Measurements from ENCODE around the gene CEACAM18.
"Not testable (repeated sequence)": the region's sequence is repeated elsewhere in the genome, so short reads cannot be mapped to it uniquely, and the experiment has no call there.

CEACAM18 gene

DNA sequence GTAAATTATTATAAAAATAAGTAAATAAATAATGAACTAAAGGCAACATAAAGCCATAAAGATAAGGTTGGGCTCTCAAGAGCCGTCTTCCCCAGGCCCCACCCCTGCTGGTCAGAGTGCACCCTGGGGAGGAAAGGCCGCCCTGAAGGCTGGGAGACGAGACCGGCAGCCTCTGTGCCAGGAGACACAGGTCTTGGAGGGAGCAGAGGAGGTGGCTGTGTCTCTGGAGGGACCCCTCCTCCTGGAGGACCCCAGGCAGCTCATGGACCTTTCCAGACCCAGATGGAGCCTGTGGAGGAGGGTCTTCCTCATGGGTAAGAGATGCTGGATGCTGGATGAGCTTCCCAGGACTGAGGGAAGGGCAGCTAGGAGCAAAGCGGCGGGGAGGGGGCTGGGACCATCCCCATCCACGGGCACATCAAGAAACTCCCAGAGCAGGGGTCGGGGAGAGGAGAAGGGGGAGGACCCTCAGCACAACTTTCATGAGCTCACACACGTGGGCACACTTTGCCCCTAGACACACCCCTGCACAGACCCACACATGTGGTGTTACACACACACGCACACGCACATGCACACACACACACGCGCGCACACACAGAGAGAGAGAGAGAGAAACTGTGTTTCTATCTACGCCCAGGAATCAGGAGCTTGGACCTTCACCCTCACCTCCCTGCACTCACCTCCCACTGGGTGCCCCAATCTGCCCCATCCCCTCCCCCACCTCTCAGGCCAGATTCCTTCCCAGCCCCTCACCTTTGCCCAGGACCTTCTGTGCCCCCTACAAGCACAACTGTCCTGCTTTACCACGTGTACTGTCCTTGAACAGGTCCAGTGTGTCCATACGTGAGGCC, at the start of gene CEACAM18:
CEACAM18 (plus strand) TSS at position 159 of the 854 bp plus-strand sequence.
- in situ Hi-C loops (cut with HindIII; ENCODE audit: low sequenced_read_pairs) = no loop called here

GRCh38 chr19:51430221-51430620, 48.1 kb upstream of the CEACAM18 start:
- in situ Hi-C loops (cut with HindIII; ENCODE audit: low sequenced_read_pairs) = no loop called here

DNA sequence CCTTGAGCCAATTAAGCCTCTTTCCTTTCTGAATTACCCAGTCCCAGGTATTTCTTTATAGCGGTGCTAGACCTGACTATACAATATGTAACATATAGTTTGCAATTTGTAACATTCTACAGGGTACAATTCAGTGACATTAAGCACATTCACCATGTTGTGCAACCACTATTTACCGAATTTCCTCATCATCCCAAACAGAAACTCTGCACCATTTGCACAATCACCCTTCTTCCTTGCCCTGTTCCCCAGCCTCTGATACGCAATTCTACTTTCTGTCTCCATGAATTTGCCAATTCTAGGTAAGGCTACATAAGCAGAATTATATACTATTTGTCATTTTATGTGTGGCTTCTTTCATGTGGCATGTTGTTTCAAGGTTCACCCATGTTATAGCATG, 47.2 kb upstream of the CEACAM18 start:
- in situ Hi-C loops (cut with HindIII; ENCODE audit: low sequenced_read_pairs) = no loop called here

- in situ Hi-C loops (cut with HindIII; ENCODE audit: low sequenced_read_pairs) = no loop called here
These were observed 45.3 kb upstream of the CEACAM18 start for GRCh38 chr19:51433043-51433442.

GRCh38 chr19:51434456-51434855, 43.9 kb upstream of the CEACAM18 start:
- in situ Hi-C loops (cut with HindIII; ENCODE audit: low sequenced_read_pairs) = no loop called here

DNA sequence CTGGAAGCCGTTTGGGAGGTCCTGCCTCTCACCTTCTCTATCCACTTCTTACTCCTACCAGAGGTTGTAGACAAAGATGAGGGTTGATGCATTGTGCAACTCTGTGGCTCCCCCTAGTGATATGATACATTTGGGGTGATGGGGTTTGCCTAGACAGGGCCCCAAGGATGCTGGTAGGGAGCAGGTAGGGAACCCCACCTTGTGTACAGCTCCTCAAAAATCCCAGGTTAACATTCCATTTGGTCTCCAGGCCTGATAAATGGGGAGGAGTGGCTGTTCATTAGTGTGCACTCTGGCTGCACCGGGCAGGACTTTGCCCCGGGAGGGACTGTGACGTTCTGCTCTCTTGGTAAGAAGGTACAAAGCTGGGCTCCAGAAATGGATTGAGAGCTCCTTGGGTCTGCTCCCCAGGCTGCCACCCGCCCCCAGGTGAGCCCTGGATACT, 39.3 kb upstream of the CEACAM18 start:
- in situ Hi-C loops (cut with HindIII; ENCODE audit: low sequenced_read_pairs) = no loop called here

DNA sequence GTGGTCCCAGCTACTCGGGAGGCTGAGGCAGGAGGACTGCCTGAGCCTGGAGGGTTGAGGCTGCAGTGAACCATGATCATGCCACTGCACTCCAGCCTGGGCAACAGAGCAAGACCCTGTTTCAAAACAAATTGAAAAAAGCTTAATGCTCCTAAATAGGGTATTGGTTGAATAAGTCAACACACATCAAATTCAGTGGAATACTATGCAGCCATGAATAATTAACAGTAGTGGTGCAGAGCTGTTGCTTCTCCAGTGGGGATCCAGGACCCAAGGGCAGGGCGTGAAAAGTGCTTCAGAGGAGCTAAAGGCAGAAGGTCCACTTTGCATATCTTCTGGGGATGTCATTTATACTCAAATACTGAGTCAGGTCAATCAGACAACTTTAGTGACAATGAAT, 38.3 kb upstream of the CEACAM18 start:
- in situ Hi-C loops (cut with HindIII; ENCODE audit: low sequenced_read_pairs) = no loop called here

GRCh38 chr19:51440846-51441409, 37.4 kb upstream of the CEACAM18 start:
- in situ Hi-C loops (cut with HindIII; ENCODE audit: low sequenced_read_pairs) = no loop called here

DNA sequence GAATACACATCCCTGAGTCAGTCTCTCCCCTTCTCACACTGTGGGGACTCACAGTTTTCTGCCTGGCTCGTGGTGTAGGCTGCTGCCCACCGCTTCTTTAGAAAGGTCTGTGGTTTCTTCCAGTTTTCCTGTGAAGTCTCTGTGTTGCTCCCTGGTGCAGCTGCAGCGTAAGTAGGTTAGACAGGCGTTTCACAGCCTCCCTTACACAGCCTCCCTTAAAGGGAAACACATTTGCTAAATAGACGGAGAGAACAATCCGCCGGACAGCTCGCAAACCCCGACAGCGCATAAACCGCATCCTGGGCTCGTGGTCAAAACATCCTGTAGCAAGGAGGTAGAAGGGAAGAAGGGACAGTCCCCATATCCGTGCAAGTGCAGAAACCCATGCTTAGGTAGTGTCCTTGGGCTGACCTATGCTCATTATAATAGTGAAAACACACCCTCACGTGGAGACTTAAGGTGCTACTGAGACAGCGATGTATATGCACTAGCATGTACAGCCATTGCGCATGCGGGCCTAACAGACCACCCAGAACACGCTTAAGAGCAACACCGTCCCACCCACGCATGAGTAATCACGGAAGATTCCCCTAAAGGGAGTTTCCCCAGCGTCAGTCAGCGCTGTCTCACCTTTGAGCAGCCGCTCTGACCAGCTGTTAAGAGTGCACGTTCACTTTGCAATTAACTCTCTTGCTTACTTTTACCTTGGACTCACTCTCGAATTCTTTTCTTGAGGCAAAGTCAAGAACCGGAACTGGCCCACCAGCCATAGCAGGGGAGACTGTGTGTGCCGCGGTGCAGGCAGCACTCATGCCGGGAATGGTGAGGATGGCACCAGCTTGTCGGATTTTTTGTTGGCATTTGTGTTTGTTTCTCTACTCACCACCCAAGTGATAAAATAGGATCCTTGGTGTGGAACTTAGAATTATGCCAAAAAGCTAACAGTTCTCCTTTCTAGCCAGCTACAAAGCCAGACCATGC, 36.6 kb upstream of the CEACAM18 start:
- in situ Hi-C loops (cut with HindIII; ENCODE audit: low sequenced_read_pairs) = no loop called here

GRCh38 chr19:51447510-51447909, 30.8 kb upstream of the CEACAM18 start:
- in situ Hi-C loops (cut with HindIII; ENCODE audit: low sequenced_read_pairs) = not testable (repeated sequence)

DNA sequence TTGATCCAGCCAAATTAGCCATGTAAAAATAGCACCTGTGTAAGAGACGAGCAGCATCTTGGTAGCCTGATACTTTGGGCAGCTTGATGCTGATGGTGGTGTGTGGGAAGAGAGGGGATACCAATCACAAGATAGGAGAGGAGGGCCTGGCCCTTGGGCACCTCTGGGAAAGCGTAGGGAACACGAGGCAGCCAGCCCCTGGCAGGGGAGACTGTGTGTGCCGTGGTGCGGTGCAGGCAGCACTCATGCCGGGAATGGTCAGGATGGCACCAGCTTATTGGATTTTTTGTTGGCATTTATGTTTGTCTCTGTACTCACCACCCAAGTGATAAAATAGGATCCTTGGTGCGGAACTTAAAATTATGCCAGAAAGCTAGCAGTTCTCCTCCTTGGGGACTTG, 30.3 kb upstream of the CEACAM18 start:
- in situ Hi-C loops (cut with HindIII; ENCODE audit: low sequenced_read_pairs) = no loop called here

DNA sequence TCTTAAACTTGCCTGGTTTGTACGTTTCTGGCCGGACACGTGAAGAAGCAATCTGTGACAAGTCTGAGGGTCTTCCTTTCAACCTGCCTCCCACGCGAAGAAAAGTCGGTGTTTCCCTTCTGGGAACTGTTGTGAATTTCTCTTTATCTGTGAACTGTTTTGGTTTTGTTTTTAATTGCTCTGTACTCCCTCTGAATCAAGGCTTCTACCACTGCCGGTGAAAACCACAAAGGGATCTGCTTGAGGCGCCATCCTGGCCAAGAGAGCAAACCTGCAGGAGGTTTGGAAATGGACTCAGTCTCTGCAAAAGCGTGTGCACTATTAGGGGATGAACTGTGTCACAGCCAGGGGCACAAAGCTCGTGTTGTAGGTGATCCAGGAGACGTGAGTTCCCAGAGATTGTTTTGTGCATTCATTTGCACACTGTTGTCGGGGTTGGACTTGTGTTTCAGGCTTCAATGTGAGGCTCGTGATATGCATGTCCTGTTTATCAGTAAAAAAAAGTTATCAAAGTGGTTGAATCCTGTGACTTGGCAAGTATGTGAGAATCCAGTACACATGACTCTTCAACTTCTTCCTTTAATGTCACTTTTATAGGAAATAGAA, 29.8 kb upstream of the CEACAM18 start:
- in situ Hi-C loops (cut with HindIII; ENCODE audit: low sequenced_read_pairs) = no loop called here

DNA sequence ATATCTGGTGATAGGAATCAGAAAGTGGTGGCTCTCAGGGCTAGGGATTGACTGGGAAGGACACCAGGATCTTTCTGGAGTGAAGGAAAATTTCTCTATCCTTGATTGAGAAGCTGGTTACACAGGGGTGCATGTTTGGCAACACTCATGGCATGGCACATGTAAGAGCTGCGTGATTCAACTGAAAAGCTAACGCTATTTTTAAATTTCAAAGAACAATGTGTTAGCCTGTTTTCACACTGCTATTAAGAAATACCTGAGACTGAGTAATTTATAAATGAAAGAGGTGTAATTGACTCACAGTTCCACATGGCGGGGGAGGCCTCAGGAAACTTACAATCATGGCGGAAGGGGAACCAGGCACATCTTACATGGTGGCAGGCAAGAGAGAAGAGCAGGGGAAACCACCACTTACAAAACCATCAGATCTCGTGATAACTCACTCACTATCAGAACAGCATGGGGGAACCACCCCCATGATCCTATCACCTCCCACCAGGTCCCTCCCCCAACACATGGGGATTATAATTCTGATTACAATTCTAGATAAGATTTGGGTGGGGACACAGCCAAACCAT, 27.5 kb upstream of the CEACAM18 start:
- in situ Hi-C loops (cut with HindIII; ENCODE audit: low sequenced_read_pairs) = no loop called here

DNA sequence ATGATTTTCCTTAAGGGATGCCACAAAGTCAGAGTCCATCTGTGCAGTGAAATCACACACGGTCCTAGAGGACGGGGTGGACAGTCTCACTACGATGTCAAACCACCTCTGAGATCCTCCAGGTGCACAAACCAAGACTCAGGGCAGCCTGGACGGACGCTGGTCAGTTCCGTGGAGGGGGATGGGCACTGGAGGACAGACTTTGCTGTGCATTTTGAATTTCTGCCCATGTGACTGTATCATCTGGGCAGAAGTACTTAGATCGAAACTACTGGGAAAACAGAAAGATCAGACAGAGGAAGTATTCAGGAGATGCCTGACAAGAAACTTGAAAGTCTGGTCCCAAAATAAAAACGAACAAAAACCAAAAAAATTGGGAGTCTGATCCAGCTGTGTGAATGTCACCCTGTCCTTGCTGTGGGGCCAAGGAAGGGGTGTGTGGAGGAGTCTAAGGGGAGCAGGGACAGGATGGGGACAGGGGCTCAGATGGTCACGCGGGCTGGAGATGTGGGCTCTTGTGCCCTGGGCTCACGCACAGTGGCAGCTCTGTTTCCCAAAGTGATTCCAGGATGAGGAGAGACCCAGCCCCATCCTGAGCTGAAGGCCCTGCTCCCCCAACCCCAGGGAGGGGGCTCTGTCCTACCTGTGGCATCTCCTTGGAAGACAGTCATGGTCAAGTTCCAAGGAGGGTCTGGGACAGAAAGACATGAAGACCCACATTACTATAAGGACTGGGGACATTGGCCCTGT, 21.6 kb upstream of the CEACAM18 start:
- in situ Hi-C loops (cut with HindIII; ENCODE audit: low sequenced_read_pairs) = no loop called here

- in situ Hi-C loops (cut with HindIII; ENCODE audit: low sequenced_read_pairs) = no loop called here
These were observed 20.9 kb upstream of the CEACAM18 start for GRCh38 chr19:51457351-51458013.

- in situ Hi-C loops (cut with HindIII; ENCODE audit: low sequenced_read_pairs) = no loop called here
These were observed 20.2 kb upstream of the CEACAM18 start, which contains the start of gene SIGLEC8 for GRCh38 chr19:51458051-51458645. Gene SIGLEC8, minus strand, starts transcription at chr19:51458454. Its CDS starts 67 bp downstream, at chr19:51458387.

DNA sequence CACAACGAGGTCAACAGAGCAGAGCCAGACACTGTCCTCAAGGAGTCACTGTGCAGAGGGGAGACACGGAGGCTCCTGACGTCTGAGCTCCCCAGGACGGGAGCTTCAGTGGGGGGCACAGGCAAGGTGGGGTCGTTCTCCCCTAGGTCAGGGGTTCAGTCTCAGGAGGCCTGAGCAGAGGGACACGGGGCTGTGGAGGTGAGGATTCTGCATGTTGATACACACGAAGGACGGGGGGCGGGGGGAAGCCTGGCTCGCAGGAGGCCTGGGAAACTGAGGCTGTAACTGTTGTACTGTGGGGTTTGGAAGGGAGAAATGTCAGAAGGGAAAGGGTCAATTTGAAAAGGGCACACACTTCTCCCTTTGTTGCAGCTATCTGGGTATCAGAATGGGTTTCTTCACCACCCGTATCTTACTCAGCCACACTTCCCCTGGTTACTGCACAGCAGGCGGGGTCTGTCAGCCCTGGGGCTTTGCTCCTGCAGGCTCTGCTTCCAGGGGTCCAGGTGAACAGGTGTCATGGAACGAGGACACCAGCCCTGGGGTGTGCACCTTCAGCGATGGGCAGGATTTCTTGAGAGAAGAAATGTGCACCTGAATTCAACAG, 19.3 kb upstream of the CEACAM18 start:
- in situ Hi-C loops (cut with HindIII; ENCODE audit: low sequenced_read_pairs) = no loop called here

Measured in endothelial cell of hepatic sinusoid (primary cell).